Neuronal stem cell (in vitro differentiated cells): ENCODE measurements around the gene LPCAT1.

Experiments
- DNase-seq: peaks from one replicate; pipeline ENCODE4 v3.0.0-alpha.2; 2013; ENCODE audit warnings: low spot score
- H2AFZ ChIP-seq: one replicate; pipeline ENCODE4 v1.6.1; 2013; ENCODE audit warnings: mild to moderate bottlenecking, low read length, inconsistent platforms
- H2AK5ac ChIP-seq: 2 replicates; pipeline ENCODE4 v1.6.1; 2013; ENCODE audit warnings: low read depth, mild to moderate bottlenecking, inconsistent platforms, low read length, moderate library complexity, mixed read lengths
- H2BK120ac ChIP-seq: 2 replicates; pipeline ENCODE4 v1.6.1; 2013; ENCODE audit warnings: low read depth, mild to moderate bottlenecking, inconsistent platforms, low read length, moderate library complexity, mixed read lengths
- H2BK12ac ChIP-seq: one replicate; pipeline ENCODE4 v1.6.1; 2013; ENCODE audit warnings: low read length, inconsistent platforms
- H2BK15ac ChIP-seq: 2 replicates; pipeline ENCODE4 v1.6.1; 2013; ENCODE audit warnings: mild to moderate bottlenecking, low read length, inconsistent platforms, mixed read lengths
- H2BK5ac ChIP-seq: one replicate; pipeline ENCODE4 v1.6.1; 2013; ENCODE audit warnings: inconsistent platforms, mild to moderate bottlenecking, low read length, moderate library complexity
- H3K14ac ChIP-seq: one replicate; pipeline ENCODE4 v1.6.1; 2013; ENCODE audit warnings: low read length, inconsistent platforms
- H3K18ac ChIP-seq: 2 replicates; pipeline ENCODE4 v1.6.1; 2013; ENCODE audit warnings: low read length, inconsistent platforms
- H3K23ac ChIP-seq: 2 replicates; pipeline ENCODE4 v1.6.1; 2013; ENCODE audit warnings: low read depth, mild to moderate bottlenecking, mixed read lengths, low read length, inconsistent platforms; ENCODE audit not compliant: poor library complexity
- H3K27ac ChIP-seq: replicated peaks from 3 replicates; pipeline ENCODE4 v1.5.1; 2013; ENCODE audit warnings: low read length, inconsistent platforms
- H3K27me3 ChIP-seq, 3 experiments: 2 replicates each; pipeline ENCODE4 v1.6.1; 2013; ENCODE audit warnings: low read length in 3 of 3, mild to moderate bottlenecking in 2 of 3, inconsistent platforms in 1 of 3, low read depth in 1 of 3, mixed read lengths in 1 of 3, moderate library complexity in 1 of 3; ENCODE audit not compliant: control insufficient read depth in 3 of 3, insufficient read depth in 3 of 3
- H3K36me3 ChIP-seq, 2 donors: replicated peaks in 1 of 2; 2 replicates each; pipeline ENCODE4 v1.6.1; 2013; ENCODE audit warnings: low read length in 2 of 2; ENCODE audit not compliant: control insufficient read depth in 2 of 2, insufficient read depth in 2 of 2
- H3K4ac ChIP-seq: 2 replicates; pipeline ENCODE4 v1.6.1; 2013; ENCODE audit warnings: inconsistent platforms, mild to moderate bottlenecking, low read length, moderate library complexity
- H3K4me1 ChIP-seq, 2 donors: 1 replicate in 1 of 2; 2 replicates in 1 of 2; pipeline ENCODE4 v1.6.1; 2013; ENCODE audit warnings: low read length in 2 of 2, low read depth in 1 of 2; ENCODE audit not compliant: control insufficient read depth in 2 of 2, insufficient read depth in 1 of 2
- H3K4me2 ChIP-seq: one replicate; pipeline ENCODE4 v1.6.1; 2013; ENCODE audit warnings: mild to moderate bottlenecking, low read length, inconsistent platforms; ENCODE audit not compliant: insufficient read depth, poor library complexity, severe bottlenecking
- H3K4me3 ChIP-seq, 2 donors: 2 replicates each; pipeline ENCODE4 v1.5.1; 2013; ENCODE audit warnings: low read length in 2 of 2, mild to moderate bottlenecking in 2 of 2, inconsistent platforms in 1 of 2, moderate library complexity in 1 of 2
- H3K79me1 ChIP-seq: one replicate; pipeline ENCODE4 v1.6.1; 2013; ENCODE audit warnings: low read depth, mild to moderate bottlenecking, inconsistent platforms, low read length, moderate library complexity
- H3K9ac ChIP-seq: one replicate; pipeline ENCODE4 v1.6.1; 2013; ENCODE audit warnings: mild to moderate bottlenecking, low read depth, low read length, inconsistent platforms; ENCODE audit not compliant: poor library complexity
- H3K9me3 ChIP-seq, 2 donors: replicated peaks in 1 of 2; 2 replicates each; pipeline versions ENCODE3 to v1.6.1; 2013; ENCODE audit warnings: low read length in 2 of 2, mild to moderate bottlenecking in 2 of 2, inconsistent platforms in 1 of 2, low read depth in 1 of 2, mixed read lengths in 1 of 2, moderate library complexity in 1 of 2; ENCODE audit not compliant: control insufficient read depth in 2 of 2, insufficient read depth in 1 of 2
- H4K8ac ChIP-seq: one replicate; pipeline ENCODE4 v1.6.1; 2013; ENCODE audit warnings: low read depth, mild to moderate bottlenecking, inconsistent platforms, low read length, moderate library complexity
- H4K91ac ChIP-seq: one replicate; pipeline ENCODE4 v1.6.1; 2013; ENCODE audit warnings: low read length, low read depth, mild to moderate bottlenecking, inconsistent platforms; ENCODE audit not compliant: poor library complexity
- WGBS, 2 donors: extraction: QIAGEN DNeasy Blood & Tissue Kit; methylation state at CpG; one replicate each; pipeline ENCODE4 v1.1.7; 2013; ENCODE audit warnings: missing lambda C conversion rate in 2 of 2, mixed read lengths in 1 of 2; ENCODE audit not compliant: insufficient read length in 2 of 2, insufficient replicate concordance in 1 of 2; ENCODE audit errors: extremely low coverage in 2 of 2; 5-methylcytosine and 5-hydroxymethylcytosine counted together

LPCAT1 gene

GRCh38 chr5:1557114-1557873 is 33.5 kb upstream of the LPCAT1 start:
- Histone ChIP-seq H3K18ac (peak overlapping the region; percentile 75), H2BK12ac (no peak overlapping the region), H3K36me3 (no peaks in the 10 kb centered on the region), H3K9ac (peak overlapping the region; percentile 54), H3K9me3 (no peaks in the 10 kb centered on the region), H3K23ac (peak overlapping the region; percentile 77), H4K8ac (no peak overlapping the region), H2AFZ (no peak overlapping the region), H2BK120ac (no peak overlapping the region), H3K14ac (peak overlapping the region; percentile 43), H3K27ac (no peak overlapping the region), H2BK15ac (no peak overlapping the region), H2BK5ac (no peak overlapping the region), H3K4me3 (no peak overlapping the region), H2AK5ac (peak overlapping the region; percentile 40), H3K4me1 (peaks cover 2 to 11% of the 10 kb centered on the region in 2 donors), H3K79me1 (peaks cover 1% of the 10 kb centered on the region), H3K27me3 (no peaks in the 10 kb centered on the region), H3K4ac (no peak overlapping the region), H4K91ac (no peak overlapping the region), H3K4me2 (no peak overlapping the region)
- DNase-seq: no peak
- no CpG with 5 or more reads among the region's 22 CpGs for WGBS, 2 donors

GRCh38 chr5:1555808-1556731 is 32.3 kb upstream of the LPCAT1 start:
- Histone ChIP-seq H4K8ac (no peak overlapping the region), H3K4ac (no peak overlapping the region), H4K91ac (no peak overlapping the region), H3K4me1 (peaks cover 2 to 13% of the 10 kb centered on the region in 2 donors), H2BK5ac (no peak overlapping the region), H3K4me2 (no peak overlapping the region), H3K18ac (no peak overlapping the region), H3K9ac (no peak overlapping the region), H2BK15ac (peak overlapping the region; percentile 51), H2AK5ac (no peak overlapping the region), H2BK12ac (no peak overlapping the region), H2AFZ (no peak overlapping the region), H2BK120ac (no peak overlapping the region), H3K27ac (no peak overlapping the region), H3K14ac (no peak overlapping the region), H3K36me3 (no peaks in the 10 kb centered on the region), H3K27me3 (no peaks in the 10 kb centered on the region), H3K79me1 (peaks cover 1% of the 10 kb centered on the region), H3K9me3 (no peaks in the 10 kb centered on the region), H3K23ac (no peak overlapping the region), H3K4me3 (no peak overlapping the region)
- no peak for DNase-seq
- no CpG with 5 or more reads among the region's 26 CpGs for WGBS, 2 donors

GRCh38 chr5:1555011-1555807 is 31.4 kb upstream of the LPCAT1 start:
- Histone ChIP-seq H2BK120ac (no peak overlapping the region), H3K27me3 (no peaks in the 10 kb centered on the region), H3K79me1 (peaks cover 1% of the 10 kb centered on the region), H3K18ac (peak overlapping the region; percentile 77), H3K27ac (no peak overlapping the region), H3K9ac (no peak overlapping the region), H3K4me3 (no peak overlapping the region), H2BK15ac (no peak overlapping the region), H3K4me2 (no peak overlapping the region), H2AFZ (no peak overlapping the region), H3K14ac (peak overlapping the region; percentile 32), H2BK12ac (peak overlapping the region; percentile 34), H3K23ac (no peak overlapping the region), H2BK5ac (no peak overlapping the region), H3K36me3 (no peaks in the 10 kb centered on the region), H2AK5ac (peak overlapping the region; percentile 60), H3K9me3 (no peaks in the 10 kb centered on the region), H3K4ac (no peak overlapping the region), H4K91ac (no peak overlapping the region), H3K4me1 (peaks cover 2 to 13% of the 10 kb centered on the region in 2 donors), H4K8ac (no peak overlapping the region)
- WGBS, 2 donors: no CpG with 5 or more reads among the region's 28 CpGs
- no peak for DNase-seq
